ENCODE data around the gene TACC3. TPM values are rescaled to one million over a fixed set of nuclear protein-coding genes. Genes with fewer than 3 reads are reported as not detected.

TACC3 gene
- polyA plus RNA-seq, 1 donor = 67.3 TPM

DNA sequence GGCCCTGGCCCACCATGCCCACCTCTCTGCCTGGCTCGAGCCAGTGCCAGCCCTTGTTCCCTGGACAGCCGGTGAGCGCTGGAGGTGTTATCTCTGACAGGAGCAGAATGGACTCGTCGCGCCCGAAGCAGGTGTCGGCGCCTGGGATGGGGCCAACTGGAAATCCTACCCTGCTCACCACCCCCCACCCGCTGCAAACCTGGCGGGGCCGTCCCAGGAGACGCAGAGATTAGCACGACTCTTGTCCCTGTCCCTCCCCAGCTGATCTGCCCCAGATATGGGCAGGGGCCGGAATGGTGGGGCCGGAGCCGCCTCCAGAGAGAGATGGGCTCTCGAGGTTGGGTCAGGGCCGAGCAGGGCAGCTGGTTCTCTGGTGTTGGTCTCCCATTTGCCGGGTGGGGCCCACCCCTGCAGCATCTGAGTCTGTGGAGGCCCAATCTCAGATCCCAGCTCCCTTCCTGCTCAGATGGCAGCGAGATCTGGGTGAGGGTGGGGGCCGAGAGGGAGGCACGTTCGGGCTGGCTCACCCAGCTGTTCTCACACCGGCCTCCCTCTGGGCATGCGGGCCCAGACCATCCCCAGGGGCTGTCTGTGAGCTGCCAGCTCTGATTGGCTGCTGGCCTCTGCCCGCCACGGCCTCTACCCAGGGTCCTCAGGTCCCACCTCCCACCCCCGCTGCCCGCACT is 51.7 kb downstream of the TACC3 start:
- DNase-seq = no peak

DNA sequence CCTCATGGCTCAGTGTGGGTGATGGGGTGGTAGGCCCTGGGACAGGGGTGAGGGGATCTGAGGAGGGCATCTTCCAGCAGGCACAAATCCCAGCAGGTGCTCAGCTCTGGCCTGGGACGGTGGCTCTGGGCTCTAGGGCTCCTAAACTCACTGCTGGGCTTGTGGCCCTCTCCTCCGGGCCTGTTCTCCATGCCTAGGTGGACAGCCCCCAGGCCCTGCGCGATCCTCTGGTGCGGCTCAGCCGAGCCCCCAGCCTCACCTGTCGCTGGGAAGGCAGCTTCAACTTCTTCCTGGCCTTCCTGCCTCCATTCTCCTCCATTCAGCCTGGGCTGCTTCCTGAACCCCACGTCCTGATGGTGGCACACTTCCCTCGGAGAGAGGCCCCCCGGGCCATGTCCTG is 52.4 kb downstream of the TACC3 start:
- DNase-seq = no peak

DNA sequence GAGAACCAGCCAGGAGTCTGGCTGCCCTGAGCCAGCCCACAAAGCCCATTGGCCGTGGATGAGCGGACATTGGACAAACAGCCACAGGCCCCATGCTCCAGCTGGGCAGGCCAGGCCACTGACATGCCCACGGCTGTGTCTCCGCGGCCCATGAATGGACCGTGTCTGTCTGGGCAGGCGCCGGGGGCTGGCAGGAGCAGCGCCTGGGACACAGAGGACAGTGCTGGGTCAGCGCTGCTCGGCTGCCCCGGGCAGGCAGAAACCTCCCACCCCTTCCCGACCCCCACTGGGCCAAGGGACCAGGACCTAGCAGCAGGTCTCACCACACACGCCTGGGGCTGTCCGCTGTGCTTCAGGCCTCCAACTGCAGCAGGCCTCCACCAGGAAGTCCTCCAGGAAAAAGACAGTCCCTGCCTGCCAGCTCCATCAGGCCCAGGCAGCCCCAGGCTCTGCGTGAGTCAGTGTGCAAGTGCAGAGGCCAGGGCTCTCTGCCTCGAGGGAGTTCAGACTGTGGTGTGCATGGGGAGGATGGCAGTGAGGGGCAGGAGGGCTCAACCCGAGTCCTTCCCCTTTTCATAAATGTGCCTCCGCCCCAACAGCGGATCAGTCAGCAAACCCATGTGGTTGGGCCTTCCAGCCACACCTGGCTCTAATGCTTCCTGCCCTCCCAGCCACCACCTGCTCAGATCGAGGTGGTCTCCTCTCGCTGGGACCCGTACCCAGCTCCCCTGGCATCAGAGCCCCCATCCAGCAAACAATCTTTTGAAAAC is 54.6 kb downstream of the TACC3 start:
- DNase-seq = no peak

DNA sequence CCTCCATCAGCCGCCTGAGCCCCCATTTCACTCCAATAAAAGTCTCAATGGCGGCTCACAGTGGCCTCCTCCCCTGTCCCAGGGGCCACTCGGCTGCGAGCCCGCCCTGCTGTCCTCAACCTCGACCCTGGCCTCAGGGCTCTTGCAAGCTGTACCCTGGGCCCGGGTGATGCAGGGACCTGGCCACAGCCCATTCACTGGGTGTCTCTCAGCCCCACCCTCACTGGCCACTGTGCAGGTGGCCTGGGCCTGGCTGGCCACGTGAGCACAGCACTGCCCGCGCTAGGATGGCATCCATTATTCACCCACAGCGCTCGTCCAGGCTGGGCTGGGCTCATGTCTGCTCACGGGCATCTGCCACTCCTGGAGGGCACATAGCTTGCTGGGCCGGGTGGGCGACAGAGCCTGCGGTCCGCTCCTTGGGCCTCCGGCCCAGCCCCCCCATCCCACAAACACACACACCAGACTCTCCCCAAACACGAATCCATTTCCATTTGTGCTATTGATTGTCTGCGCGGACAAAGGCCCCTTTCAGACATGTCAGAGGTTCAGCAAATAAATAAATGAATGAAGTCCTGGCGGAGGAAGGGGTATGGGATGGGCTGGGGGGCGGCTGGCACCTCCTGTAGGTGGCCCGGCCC is 55.3 kb downstream of the TACC3 start:
- no peak for DNase-seq

DNA sequence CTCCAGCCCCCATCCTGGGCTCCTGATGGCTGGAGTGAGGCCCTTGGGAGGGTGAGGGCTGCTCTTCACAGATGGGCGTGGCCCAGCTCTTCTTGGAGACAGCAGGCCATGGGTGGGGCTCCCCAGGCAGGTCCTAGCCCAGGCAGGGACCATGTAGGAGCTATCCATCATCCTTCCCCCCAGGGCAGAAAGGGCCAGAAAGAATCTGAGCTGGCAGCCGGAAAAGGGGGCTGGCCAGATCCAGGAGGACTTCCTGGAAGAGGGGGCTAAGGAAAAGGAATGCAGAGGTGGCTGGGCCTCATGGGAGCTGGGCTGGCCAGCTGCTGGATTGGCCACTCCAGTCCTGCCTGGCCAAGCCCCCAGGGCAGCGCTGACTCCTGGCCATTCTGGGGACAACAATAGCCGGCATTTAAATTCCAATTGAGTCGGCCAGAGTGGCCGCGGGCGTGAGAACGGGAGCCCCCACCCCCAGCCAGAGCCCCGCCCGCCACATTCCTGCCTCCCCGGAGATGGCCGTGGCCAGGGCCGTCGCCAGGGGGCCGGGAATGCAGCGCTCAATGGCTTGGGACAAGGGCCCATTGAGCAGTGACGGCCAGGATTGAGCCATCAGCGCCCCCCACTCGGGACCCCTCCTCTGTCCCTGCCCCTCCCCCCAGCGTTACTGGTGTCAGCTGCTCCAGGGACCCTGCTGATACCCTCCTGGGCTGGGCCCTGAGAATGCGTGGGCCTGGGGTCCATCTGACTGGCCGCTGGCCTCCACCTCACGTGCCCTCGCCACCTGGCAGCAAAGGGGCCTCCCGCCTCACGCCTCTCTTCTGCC is 56.7 kb downstream of the TACC3 start:
- DNase-seq = no peak

DNA sequence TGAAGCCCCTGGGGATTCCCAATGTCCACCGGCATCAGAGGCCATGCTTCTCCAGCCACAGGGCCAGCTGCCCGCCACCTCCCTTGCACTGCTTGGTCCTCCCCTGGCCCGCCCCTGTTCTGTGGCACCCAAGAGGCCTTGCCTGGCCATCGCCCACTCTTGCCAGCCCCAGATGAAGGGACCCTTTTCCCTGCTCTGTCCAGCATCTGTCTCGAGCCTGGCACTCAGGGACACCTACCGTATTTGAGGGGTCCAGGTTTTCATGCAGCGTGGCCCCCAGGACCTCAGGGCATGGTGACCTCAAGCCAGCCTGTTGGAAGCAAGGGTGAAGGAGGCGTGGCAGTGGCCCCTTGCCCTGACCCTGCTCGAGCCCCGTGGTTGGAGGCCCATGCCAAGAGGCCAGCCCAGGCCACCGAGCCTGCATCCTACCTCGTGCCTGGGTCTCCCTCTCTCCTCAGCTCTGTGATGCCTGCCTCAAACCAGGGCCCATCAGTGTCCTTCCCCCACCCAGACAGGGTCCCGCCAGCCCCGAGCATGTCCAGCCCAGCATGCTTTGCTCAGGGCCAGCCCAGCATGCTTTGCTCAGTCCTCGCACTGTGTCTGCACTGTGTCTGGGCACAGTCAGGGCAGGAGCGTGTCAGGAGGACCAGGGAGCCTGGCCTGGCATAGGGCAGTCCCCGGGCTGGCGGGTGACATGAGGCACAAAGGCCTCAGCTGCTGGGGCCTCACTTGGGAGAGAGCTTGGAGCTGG is 57.5 kb downstream of the TACC3 start:
- no peak for DNase-seq

DNA sequence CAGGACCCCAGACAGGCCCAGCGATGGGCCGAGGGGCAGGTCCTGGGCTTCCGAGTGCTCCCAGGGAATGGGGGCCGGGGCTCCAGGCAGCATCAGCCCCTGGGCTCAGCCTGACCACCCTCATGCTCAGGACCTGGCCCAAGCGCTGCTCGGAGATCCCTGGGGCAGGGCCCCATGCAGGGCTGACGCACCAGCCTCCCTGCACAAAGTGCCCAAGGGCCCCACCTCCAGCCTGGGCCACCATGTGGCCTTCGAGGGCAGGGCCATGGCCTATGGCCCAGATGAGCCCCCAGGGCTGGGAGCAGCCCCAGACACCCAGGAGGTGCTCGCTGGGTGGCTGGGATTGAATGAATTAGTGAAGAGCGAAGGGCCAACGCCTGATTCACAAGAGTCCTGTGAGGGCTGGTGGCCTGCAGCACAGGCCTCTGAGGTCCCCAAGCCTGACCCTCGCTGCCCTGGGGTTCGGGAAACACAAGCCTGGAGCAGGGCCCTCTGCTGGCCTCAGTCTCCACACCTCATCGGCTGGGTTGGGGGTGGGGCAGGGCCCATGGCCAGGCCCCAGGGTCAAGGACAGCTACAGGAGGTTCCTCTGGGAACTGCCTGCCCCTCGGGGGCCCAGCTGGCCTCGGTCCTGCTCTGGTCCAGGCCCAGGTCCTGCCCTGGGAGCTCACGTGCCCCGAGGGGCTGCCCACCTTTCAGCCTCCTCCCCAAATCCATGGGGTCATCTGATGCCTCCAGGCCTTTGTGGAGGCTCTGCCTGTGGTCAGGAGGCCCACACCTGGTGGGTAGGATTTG is 58.5 kb downstream of the TACC3 start:
- no peak for DNase-seq

DNA sequence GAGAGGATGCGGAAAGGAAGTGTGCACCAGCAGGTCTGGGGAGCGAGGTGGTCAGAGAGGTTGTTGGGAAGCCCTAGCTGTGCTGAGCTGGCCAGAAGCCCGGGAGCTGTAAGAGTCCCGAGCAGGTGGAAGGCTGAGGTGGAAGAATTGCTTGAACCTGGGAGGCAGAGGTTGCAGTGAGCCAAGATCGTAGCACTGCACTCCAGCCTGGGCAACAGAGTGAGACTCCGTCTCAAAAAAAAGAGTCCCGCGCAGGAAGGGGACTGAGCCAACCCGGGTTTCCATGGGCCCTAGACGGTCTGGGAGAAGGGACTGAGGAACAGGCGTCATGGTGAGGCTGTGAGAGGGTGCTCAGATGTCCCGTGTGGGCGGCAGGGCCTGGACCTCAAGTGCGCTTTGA is 59.1 kb downstream of the TACC3 start:
- DNase-seq = no peak

DNA sequence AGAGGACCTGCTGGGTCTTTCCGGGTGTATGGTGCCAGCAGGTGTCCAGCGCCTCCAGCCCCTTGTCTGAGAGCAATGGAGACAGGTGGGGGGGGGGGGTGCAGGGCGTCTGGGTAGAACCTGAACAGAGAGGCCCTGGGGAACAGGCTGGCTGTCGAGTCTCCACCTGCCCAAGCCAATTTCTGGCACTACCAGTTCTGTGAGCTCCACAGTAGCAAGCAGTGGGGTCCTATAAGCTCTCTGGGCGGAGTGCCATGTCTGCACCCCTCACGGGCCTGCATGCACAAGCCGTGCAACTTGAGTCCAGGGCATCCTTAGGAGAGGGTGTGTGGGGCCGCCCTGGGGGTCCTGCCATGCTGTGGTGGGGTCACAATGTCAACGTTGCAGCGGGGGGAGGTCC is 61.7 kb downstream of the TACC3 start:
- no peak for DNase-seq

DNA sequence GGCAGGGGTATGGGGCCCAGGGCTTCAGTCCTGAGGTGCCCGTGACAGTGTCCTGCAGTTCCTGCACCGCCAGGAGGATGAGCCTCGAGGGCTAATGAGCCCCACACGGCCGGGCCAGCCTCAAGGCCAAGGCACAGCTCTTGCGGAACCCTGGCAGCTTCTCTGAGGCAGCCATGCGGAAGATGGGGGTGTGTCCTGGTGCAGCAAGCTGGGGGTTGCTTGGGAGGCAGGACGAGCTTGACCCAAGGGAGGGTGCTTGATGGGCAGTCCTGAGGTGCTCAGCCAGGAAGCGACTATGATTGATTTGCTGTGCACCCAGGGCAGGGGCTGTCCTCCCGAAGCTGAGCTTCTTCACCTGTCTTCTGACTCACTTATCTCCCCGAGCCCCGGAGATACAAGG is 62.6 kb downstream of the TACC3 start:
- no peak for DNase-seq

DNA sequence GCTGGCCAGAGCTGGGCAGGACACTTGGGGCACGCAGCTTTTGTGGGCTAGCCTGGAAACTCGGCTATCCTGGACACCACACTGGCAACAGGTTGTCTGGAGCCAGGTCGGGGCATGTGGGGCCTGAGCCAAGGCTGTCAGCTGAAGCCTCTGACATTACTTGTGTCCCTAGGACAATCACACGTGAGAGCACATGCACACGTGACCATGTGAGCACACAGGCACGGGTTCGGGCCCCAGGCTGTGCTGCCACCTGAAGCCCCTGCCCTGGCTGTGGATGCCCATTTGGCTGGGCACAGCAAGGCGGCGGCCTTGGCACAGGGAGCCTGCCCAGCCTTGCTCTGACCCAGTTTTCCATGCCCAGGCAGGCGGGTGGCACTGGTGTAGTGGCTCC is 63.1 kb downstream of the TACC3 start:
- no peak for DNase-seq

DNA sequence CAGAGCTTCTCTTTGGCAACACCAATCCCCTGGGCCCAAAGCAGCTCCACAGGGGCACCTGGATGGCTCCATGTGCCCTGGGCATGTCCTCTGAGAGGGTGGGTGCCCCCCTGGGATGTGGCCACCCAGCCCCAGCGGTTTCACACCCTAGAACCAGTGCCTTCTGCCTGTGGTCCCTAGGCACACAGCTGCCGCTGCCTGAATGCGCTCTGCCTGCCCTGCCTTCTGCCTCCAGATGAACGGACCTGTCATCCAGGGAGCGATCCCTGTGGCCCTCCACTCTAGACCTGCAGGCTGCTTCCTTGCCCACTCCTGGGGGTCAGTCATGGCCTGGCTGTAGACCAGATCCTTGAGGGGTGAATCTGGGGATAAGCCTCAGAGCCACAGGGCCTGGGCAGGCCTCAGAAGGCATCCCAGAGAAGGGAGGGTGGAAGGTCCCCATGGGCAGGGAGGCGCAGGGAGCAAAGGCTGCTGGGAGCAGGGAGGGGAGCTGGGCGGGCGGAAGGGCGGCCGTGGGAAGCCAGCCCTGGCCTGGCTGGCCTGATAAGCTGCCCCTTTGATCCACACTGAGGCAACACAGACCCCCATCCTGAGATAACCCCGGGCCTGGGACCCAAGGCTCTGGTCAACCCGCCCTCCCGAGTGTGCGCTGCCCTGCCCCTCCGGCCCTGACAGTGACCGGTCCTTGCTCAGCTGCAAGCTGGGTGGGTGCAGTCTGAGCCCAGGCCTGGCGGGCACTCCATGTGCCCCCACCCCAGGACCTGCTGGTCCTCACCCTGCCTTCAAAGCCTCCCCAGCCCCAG is 63.7 kb downstream of the TACC3 start:
- no peak for DNase-seq

DNA sequence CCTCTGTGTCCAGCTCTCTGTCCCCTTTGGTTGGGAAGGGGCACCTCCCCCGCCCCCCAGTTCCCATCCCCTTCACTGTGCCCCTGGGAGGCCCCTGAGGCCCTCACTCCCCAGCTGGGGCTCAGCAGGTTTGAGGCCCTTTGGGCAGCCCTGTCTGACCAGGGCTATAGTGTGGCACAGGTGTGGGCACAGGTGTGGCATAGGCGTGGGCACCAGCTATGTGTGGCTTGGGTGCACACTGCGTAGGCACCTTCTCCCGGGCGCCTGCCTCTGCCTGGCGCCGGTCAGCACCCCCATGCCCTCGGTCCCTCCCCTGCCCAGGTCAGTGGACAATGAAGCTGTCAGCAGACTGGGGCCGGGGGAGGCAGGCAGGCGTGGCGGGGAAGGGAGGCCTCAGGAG is 64.3 kb downstream of the TACC3 start:
- DNase-seq = no peak

DNA sequence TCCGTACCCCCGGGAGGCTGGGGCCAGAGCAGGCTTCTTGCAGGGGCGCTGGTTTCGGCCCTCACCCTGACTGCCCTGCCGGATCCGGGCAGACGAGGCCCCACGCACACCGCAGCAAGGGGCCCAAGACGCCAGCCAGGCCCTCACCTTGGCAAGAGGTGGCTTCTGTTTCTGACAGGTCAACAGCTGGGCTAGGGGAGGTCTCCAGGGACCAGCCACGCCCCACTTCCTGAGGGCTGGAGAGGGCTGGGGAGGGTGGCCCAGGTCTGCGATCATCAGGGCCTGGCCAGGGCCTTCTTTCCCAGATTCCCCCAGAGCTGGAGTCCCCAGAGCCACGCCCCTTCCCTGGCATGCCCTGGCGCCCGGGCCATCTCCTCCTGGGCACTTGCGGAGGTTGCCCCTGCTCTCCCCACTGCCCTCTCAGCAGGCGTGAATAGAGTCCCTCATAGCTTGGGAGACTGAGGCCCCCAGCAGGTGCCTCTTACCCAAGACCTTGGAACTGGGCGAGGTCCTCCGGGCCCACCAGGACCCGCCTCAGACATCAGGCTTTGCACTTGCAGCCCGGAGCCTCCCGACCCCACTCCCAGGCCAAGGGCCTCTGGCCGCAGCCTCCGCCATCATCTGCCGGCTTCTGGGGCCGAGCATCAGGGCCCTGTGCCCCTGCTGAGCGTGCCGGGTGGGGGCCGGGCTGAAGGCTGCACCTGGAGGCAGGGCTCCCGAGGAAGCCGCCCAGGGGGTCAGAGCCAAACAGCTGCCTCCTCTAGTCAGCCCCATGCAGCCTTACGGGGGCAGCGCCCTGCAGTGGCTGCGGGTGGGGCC is 65.4 kb downstream of the TACC3 start:
- DNase-seq = no peak

DNA sequence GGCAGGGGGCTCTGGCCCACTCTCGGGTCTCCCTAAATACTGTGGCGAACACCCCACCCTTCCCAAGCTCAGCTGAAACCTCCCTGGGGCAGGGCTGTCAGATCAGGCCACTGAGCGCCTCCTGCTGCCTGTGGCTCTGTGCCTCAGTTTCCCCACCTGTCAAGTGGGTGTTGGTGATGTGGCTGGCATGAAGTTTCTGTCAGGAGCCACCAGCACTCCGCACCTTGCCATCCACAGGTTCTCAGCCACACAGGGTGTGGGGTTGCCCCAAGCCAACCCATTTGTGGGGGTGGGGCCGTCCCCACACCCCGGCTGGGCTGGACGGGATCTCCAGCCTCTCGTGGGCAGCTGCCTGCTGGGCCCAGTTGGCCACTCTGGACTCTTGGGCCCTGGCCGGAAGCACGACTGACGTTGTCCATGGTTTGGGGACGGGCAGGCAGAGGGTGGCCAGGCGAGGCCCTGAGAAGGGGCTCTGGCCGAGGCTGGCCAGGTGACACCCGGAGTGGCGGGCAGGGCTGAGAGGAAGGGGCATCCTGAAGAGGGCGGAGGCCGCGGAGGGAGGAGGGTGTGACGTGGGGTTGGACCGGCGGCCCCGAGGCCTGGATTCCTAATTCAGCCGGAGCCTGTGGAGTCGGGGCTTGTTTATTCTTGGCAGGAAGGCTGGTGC is 66.2 kb downstream of the TACC3 start:
- no peak for DNase-seq

DNA sequence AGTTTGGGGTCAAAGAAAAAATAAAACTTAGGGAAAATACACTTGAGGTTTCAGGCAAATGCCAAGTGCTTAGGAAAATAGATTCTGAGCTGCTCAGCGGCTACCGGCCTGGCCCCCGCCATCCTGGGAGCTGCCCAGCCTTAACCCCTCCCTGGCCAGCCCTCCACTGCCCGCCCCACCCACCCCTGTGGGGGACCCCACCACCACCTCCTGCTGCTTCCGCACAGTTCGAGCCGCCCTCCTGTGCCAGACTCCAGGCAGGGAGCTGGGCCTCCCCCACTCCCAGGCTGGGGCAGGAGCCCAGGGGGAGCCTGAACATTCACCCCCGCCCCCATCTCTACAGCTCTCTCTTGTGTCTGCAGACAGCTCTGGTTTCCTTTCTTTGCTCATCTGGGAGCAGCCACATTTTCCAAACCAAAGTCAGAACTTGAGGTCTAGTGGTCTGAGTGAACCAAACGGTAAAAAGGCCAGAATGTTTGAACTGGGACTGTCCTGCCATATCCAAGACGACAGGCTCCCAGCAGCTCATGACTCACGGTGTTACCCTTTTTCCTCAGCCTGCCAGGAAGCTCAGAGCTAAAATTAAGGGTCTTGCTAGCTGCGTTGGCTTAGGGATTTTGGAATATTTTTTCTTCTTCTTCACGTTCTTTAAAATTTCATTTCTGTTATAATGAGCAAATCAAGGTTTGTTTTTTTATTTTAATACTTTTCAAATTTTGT is 67.1 kb downstream of the TACC3 start:
- no peak for DNase-seq

DNA sequence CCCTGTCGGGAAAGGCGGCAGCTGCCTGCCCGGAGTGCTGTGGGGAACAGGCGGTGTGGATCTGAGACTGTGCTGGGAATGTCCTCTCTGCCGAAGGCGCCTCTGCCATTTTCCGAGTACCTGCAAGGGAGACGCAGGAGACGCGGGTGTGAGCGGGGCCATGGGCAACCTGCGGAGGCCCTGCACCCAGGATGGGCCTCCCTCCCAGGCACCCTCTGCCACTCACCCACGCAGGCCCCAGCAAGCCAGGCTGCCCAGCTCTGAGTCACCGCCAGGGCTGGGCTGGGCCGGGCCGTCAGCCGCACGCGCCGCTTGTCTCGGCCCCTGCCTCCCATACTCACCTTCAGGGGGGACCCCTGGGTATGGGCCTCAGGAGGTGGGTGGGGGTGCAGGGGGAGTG is 68.2 kb downstream of the TACC3 start:
- DNase-seq = no peak

DNA sequence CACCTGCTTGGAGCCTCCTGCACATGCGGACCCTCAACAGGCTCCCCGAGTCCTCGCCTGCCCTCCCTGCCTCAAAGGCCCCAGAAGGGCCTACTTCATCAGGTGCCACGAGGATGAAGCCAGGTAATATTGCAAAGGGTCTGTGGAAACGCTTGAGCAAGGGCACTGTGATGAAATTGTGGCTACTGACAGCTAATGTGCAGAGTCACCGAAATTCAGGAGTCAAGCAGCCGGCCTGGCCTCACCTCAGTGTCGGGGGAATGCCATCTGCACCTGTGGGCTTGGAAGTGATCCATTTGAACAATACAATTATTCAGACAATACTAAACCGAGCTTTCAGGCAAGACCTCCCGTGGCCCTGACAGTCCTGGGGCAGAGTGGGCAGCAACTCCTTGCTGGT is 68.7 kb downstream of the TACC3 start:
- no peak for DNase-seq
